ENCODE measurements around the gene ZMIZ1.

ZMIZ1 gene

DNA sequence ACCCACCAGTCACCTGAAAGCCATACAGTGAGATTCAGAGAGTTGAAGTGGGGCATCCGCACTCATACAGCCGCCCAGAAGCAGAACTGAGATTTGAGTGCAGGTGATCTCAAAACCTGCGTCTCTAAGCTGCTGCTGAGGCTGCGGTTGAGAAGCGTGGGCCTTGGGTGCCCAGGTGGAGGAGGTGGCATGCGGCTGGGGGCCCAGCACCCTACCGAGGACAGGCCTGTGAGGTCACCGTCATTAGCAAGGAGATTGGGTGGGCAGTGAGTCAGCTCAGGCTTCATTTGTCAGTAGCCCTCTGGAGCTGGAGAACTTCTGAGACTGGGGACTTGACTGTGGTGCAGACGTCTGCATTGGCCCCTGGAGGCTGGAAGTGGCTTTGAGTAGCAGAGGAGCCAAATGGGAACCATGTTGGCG lies 29.8 kb downstream of the ZMIZ1 start:
- no peak for DNase-seq (ENCODE audit: low read depth)

- DNase-seq (ENCODE audit: low read depth) = no peak
These were observed 31.2 kb downstream of the ZMIZ1 start for GRCh38 chr10:79099898-79100448.

- DNase-seq (ENCODE audit: low read depth) = no peak
These were observed 32.0 kb downstream of the ZMIZ1 start for GRCh38 chr10:79100771-79101170.

GRCh38 chr10:79101560-79102497 lies 33.1 kb downstream of the ZMIZ1 start:
- no peak for DNase-seq (ENCODE audit: low read depth)

DNA sequence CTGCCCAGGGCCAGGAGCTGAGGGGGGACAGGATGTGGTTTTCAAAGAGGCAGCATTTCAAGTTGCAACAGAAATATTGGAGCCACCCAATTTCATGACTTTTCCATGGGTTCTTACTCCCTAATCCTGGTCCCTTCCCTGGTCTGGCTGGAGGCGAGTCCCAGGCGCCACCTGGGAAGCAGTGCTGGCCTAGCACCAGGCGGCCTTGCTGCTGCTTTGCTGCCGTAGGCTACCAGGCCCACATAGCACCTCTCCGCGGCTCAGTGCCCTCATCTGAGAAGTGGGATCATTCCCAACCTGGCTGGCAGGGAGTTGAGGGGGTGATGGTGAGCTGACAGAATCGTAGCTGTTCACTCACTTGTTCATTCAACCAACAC lies 33.7 kb downstream of the ZMIZ1 start:
- no peak for DNase-seq (ENCODE audit: low read depth)

DNA sequence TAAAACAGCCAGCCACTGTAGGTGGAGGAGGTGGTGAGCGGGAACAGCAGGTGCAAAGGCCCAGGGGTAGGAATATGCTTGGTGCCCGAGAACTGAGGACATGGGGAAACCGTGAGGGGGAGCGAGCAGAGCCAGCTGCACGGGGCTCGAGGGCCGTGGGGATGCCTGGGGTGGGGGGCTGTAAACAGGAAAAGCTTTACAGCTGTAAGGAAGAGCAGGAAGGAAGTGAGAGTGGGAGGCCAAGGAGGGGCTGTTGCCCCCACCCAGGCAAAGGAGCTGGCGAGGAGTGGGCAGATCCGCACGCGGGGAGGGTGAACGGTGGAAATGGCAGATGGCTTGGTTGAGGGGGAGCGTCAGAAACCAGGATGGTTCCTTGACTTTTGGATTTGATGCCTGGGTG lies 34.4 kb downstream of the ZMIZ1 start:
- no peak for DNase-seq (ENCODE audit: low read depth)

- DNase-seq (ENCODE audit: low read depth) = no peak
These were observed 34.8 kb downstream of the ZMIZ1 start for GRCh38 chr10:79103585-79103984.

DNA sequence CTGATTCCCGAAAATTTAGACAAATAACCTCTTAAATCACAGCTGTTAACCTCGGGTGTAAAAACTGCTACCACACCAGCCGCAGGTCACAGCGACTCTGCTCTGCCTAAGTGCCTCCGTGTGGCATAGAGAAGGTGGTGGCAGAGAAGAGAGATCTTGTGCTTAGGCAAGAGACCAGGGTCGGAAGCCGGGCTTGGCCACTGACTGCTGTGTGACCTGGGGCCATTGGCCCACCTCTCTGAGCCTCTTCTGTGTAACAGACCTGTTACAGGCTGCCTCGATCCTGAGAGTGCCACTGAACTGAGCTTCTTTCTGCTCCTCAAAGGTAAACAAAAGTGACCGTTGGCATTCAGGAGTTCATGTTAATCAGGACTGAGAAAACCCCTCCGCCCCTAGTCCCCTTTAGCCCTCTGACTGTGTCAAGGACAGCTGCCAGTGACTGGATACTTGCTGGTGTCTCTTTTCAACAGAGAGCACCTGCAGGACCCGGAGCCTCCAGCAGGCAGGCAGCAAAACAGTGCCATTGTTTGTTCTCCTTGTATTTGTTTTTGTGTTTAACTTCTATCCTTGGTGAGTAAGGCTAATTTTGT lies 36.5 kb downstream of the ZMIZ1 start:
- no peak for DNase-seq (ENCODE audit: low read depth)

DNA sequence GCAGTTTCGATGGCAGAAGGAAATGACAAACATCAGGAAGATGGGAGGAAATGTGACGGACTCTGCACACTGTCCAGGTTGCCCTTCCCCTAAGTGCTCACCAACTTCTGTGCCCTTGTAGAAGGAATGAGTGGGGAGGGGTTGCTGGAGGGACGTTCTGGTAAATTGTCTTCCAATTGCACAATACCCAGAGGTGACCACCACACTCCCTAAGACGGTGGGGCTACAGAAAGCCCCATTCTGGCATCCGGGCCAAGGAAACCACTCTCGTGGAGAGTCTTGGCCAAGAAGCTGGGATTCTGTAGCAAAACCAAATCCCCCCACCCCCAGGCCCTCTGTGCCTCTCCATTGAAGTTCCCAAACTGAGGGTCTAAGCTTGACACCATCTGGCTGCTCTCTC lies 37.1 kb downstream of the ZMIZ1 start:
- no peak for DNase-seq (ENCODE audit: low read depth)

DNA sequence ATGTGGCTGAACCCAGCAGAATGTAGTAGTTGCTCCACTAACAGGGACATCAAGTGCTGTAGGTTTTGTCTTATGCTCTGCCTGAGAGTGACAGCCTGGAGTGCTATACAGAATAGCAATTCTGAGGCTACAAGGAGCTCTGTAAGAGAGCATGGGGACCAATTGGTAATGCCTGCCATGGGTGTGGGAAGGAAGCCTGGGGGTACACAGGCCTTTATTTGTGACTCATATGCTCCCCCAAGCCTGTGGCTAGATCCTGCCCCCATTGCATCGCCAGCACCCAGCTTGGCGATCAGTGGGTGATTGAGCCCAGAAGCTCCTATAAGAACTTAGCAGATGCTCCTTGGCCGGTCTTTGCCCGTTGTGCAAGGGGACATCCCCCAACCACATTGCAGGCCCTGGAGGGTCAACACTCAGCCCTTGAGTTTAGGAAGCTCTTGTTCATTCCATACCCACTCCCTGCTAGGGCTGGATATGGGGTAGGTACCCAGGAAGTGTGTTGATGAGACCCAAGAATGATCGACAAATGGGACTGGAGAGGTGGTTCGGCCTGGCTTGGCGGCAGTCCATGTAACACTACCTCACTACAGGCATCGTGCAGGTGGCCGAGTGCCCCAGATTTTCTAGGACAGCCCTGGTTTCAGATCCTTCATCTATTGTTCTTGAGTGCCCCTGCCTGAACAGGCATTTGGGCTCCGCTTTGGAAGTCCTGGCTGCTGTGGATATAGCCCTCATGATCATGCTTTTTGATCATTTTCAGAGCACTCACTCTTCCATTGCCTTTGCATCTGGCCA lies 37.7 kb downstream of the ZMIZ1 start:
- no peak for DNase-seq (ENCODE audit: low read depth)

DNA sequence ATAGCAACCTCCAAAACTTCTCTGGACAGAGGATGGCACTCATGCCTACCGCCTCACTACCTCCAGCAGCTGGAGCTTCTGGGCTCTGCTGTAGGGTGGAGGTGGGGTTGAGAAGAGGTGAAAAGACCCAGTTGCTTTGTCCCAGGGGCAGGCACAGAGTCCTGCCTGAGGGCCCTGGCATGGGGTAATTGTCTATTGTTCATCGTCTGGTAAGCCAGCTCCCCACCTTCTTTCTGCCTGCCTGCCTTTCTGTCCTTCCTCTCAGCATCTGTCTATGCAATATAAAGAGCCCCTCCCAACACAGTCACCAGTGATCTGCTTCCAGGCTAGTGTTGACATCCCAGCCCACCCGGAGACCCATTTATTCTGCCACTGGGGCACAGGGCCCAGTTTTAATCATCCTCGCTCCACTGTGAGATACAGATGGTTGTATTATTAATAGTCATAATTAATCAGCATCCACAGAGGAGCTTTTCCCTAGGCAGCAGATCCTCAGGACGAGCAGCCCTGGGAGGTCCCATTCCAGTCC lies 39.0 kb downstream of the ZMIZ1 start:
- no peak for DNase-seq (ENCODE audit: low read depth)

- DNase-seq (ENCODE audit: low read depth) = no peak
These were observed 40.0 kb downstream of the ZMIZ1 start for GRCh38 chr10:79108728-79109127.

DNA sequence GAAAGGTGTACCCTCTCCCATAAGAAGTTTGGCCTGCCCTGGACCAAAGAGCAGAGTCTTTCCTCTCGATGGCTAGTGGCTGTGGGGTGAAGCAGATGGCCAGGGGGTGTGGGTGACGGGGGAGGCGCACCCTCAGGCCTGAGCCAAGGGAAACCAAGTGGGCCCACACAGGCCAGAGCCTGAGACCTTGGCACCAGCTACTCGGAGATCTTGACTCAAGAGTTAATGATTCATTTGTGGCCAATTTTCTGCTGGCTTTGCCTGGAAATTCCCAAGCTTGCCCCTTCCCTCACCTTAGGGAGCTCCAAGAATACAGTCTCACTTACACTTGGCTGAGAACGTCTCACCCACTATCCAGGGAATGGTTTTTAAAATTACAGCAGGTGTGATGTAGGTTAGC lies 42.7 kb downstream of the ZMIZ1 start:
- DNase-seq (ENCODE audit: low read depth) = no peak

GRCh38 chr10:79111846-79112614 lies 43.3 kb downstream of the ZMIZ1 start:
- DNase-seq (ENCODE audit: low read depth) = no peak

DNA sequence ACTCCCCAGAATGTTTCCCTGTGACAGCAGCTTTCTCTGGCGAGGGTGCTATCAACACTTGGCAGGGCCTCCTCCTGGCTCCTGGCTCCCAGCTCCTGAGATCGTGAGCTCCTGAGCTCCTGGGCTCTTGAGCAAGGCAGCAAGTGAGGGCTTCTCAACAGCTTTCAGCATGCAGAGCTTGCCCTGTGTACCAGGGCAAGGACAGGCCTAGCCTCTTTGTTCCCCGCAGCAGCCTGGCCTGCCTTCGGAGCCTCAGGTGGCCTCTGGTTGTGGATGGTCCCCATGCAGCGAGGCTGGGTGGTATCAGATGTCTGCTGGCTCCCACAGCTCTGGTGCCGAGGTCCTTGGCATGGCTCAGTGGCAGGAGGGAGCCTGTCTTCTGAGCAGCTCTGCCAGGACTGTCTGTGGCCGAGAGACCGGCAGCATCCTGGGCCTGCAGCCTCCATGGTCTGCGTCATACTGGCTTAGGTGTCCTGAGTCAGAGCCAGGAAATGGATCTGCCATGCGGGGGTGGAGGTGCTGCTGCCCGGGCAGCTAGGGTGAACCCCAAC lies 44.2 kb downstream of the ZMIZ1 start:
- DNase-seq (ENCODE audit: low read depth) = no peak

- DNase-seq (ENCODE audit: low read depth) = no peak
These were observed 45.1 kb downstream of the ZMIZ1 start for GRCh38 chr10:79113827-79114226.

- DNase-seq (ENCODE audit: low read depth) = no peak
These were observed 46.5 kb downstream of the ZMIZ1 start for GRCh38 chr10:79115302-79115701.

DNA sequence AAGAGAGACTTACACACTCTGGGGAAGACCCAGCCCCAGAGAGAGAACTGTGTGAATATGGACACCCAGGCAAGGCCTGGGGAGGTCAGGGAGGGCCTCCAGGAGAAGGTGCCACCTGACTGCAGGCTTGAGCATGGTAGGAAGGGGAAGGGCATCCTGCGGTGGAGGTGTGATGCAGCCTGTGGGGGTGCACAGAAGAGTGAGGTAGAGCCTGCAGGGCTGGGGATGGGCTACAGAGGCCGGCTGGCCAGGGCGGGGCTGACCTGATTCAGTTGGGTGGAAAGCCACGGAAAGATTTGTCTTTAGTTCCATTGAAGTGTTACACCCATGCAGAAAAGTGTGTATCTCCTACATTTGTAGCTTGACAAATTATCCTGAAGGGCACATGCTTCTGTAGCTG lies 47.6 kb downstream of the ZMIZ1 start:
- no peak for DNase-seq (ENCODE audit: low read depth)

- no peak for DNase-seq (ENCODE audit: low read depth)
These were observed 48.3 kb downstream of the ZMIZ1 start for GRCh38 chr10:79116801-79117723.
